Endothelial cell (in vitro differentiated cells): ENCODE measurements around the gene NAPB. TPM values are rescaled to one million over a fixed set of nuclear protein-coding genes. Genes with fewer than 3 reads are reported as not detected.

ENCODE experiments used
- DNase-seq: peaks from one replicate; pipeline ENCODE4 v3.0.0; 2021; ENCODE audit warnings: low spot score
- H3K27ac Mint-ChIP-seq: one replicate; pipeline ENCODE4 v1.8.0; 2021; ENCODE audit warnings: mixed read lengths, inconsistent platforms; ENCODE audit not compliant: unreplicated experiment
- H3K27me3 Mint-ChIP-seq: one replicate; pipeline ENCODE4 v1.8.0; 2021; ENCODE audit warnings: mild to moderate bottlenecking, moderate library complexity, mixed read lengths, inconsistent platforms; ENCODE audit not compliant: unreplicated experiment
- H3K36me3 Mint-ChIP-seq: one replicate; pipeline ENCODE4 v1.8.0; 2021; ENCODE audit warnings: mild to moderate bottlenecking, low read depth, mixed read lengths, inconsistent platforms; ENCODE audit not compliant: unreplicated experiment
- H3K4me1 Mint-ChIP-seq: one replicate; pipeline ENCODE4 v1.8.0; 2021; ENCODE audit warnings: mild to moderate bottlenecking, mixed read lengths, inconsistent platforms; ENCODE audit not compliant: unreplicated experiment
- H3K4me3 Mint-ChIP-seq: one replicate; pipeline ENCODE4 v1.8.0; 2021; ENCODE audit warnings: mild to moderate bottlenecking, mixed read lengths, inconsistent platforms; ENCODE audit not compliant: unreplicated experiment
- H3K9me3 Mint-ChIP-seq: one replicate; pipeline ENCODE4 v1.8.0; 2021; ENCODE audit warnings: mixed read lengths, inconsistent platforms; ENCODE audit not compliant: unreplicated experiment
- total RNA-seq: library from RNA; stranded (reverse); fragmentation: NEBNext Ultra II Directional; extraction: Animal tissue kit (Norgen Biotek cat#: 25700); gene quantifications from one replicate; pipeline ENCODE4 v1.2.1, GENCODE V29; 2021; ENCODE audit not compliant: unreplicated experiment
- TF ChIP-seq, protein P1 (sequence below): fragments of 200-600 bp; sonication (generic); IDR thresholded peaks from one replicate; pipeline ENCODE4 v1.5.0; 2021; ENCODE audit warnings: antibody characterized with exemption; ENCODE audit not compliant: unreplicated experiment

NAPB gene
- total RNA-seq, 1 donor from 2014 or later: 9.6 TPM

- no peaks in the 10 kb centered on the region for H3K36me3 Mint-ChIP-seq
- no peak overlapping the region for H3K27ac Mint-ChIP-seq
- no peaks in the 10 kb centered on the region for H3K27me3 Mint-ChIP-seq
- H3K4me1 Mint-ChIP-seq: no peaks in the 10 kb centered on the region
- TF ChIP-seq, protein P1, sequence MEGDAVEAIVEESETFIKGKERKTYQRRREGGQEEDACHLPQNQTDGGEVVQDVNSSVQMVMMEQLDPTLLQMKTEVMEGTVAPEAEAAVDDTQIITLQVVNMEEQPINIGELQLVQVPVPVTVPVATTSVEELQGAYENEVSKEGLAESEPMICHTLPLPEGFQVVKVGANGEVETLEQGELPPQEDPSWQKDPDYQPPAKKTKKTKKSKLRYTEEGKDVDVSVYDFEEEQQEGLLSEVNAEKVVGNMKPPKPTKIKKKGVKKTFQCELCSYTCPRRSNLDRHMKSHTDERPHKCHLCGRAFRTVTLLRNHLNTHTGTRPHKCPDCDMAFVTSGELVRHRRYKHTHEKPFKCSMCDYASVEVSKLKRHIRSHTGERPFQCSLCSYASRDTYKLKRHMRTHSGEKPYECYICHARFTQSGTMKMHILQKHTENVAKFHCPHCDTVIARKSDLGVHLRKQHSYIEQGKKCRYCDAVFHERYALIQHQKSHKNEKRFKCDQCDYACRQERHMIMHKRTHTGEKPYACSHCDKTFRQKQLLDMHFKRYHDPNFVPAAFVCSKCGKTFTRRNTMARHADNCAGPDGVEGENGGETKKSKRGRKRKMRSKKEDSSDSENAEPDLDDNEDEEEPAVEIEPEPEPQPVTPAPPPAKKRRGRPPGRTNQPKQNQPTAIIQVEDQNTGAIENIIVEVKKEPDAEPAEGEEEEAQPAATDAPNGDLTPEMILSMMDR: no peak
- DNase-seq: no peak
- H3K9me3 Mint-ChIP-seq: no peaks in the 10 kb centered on the region
- H3K4me3 Mint-ChIP-seq: no peak overlapping the region
These were observed 24.4 kb upstream of the NAPB start for GRCh38 chr20:23445596-23446217.

DNA sequence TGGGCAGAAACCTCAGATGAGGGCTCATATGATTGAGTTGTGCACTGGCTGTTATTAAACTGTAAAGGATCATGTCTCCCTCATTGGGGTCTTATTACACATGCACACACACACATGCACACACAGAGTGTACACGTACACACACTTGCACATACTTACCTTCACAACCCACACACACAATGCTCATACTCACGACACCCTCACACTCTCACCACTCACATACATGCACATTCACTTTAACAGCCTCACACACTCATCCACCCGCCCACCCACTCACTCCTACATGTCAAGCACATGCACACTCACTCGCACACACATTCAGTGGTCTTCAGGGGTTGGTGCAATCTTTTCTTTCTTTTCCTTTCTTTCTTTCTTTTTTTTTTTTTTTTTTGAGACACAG is 23.6 kb upstream of the NAPB start:
- H3K4me3 Mint-ChIP-seq: no peak overlapping the region
- TF ChIP-seq, protein P1: no peak
- no peaks in the 10 kb centered on the region for H3K36me3 Mint-ChIP-seq
- H3K27me3 Mint-ChIP-seq: no peaks in the 10 kb centered on the region
- no peak for DNase-seq
- H3K9me3 Mint-ChIP-seq: no peaks in the 10 kb centered on the region
- H3K27ac Mint-ChIP-seq: no peak overlapping the region
- H3K4me1 Mint-ChIP-seq: no peaks in the 10 kb centered on the region

DNA sequence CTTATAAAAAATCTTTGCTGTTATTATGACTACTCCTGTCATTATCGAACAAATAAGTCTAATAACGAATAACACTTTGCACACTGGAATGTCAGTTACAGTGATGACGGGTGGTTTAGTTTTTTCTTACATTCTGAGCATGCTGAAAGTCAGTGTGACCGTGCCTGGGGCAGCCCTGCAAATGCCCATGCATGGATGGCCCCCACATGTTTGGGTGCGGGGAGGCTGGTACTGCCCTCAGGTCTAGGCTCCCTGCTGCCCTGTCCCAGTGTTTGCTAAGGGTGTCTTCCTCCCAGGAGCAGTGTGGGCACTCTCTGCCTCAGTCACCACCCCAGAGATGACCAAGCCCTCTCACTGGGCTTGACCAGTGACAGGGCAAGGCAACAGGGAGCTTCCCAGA is 21.1 kb upstream of the NAPB start:
- Mint-ChIP-seq H3K9me3 (no peaks in the 10 kb centered on the region), H3K4me3 (no peak overlapping the region), H3K4me1 (peaks cover 2% of the 10 kb centered on the region), H3K36me3 (no peaks in the 10 kb centered on the region), H3K27me3 (no peaks in the 10 kb centered on the region), H3K27ac (no peak overlapping the region)
- TF ChIP-seq, protein P1: no peak
- no peak for DNase-seq

DNA sequence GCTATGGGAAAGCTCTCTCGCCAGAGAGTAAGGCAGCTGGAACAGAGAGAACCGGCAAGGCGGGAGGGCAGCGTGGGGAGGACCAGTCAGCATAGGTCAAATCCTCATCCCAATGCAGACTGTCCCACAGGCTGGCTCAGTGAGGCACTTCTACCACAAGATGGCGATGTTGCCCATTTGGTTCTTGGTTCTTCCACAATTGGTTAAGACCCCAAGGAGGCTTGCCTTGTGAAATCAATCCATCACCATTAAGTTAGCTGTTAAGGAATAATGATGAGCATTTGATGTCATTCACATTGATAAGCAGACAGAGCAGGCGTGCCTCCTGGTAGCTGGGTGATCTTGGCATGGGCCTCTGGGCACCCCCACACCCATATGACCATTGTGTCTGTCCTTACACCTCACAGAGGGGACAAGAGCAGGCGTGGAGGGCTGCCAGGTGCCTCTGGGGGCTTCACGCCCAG is 20.6 kb upstream of the NAPB start:
- Mint-ChIP-seq H3K4me3 (no peak overlapping the region), H3K4me1 (peaks cover 5% of the 10 kb centered on the region), H3K9me3 (no peaks in the 10 kb centered on the region), H3K27me3 (no peaks in the 10 kb centered on the region), H3K27ac (no peak overlapping the region), H3K36me3 (no peaks in the 10 kb centered on the region)
- TF ChIP-seq, protein P1: peak; percentile 86
- peak; percentile 83 for DNase-seq

- peaks cover 14% of the 10 kb centered on the region for H3K4me1 Mint-ChIP-seq
- DNase-seq: no peak
- no peak overlapping the region for H3K27ac Mint-ChIP-seq
- H3K9me3 Mint-ChIP-seq: no peaks in the 10 kb centered on the region
- TF ChIP-seq, protein P1: no peak
- H3K4me3 Mint-ChIP-seq: no peak overlapping the region
- no peaks in the 10 kb centered on the region for H3K36me3 Mint-ChIP-seq
- no peaks in the 10 kb centered on the region for H3K27me3 Mint-ChIP-seq
These were observed 18.7 kb upstream of the NAPB start for GRCh38 chr20:23440004-23440403.
